NCI-H2029 (cell line): ENCODE results near the gene LAMA2.

Experiments used
- DNase-seq: peaks from one replicate; lab custom pipeline; 2025; lab: John Stamatoyannopoulos, UW

The LAMA2 gene

DNA sequence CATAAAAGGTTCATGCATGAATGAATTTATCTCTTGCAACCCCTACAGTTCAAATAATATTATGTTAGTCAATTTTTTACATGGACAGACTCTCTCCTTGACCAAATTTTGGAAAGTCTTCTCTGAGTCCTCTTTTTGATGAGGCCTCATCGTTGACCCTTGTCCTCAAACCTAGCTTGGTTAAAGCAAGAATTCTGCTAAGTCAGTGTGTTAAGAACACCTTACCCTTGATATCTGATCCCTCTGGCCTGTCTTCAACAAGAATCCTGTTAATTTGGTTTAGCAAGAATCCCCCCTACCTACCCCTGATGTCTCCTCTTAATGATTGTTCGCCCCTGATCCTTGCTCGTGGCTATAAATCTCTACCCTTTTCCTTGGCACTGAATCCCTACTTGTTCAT lies 301.4 kb downstream of the LAMA2 start:
- DNase-seq: no peak

DNA sequence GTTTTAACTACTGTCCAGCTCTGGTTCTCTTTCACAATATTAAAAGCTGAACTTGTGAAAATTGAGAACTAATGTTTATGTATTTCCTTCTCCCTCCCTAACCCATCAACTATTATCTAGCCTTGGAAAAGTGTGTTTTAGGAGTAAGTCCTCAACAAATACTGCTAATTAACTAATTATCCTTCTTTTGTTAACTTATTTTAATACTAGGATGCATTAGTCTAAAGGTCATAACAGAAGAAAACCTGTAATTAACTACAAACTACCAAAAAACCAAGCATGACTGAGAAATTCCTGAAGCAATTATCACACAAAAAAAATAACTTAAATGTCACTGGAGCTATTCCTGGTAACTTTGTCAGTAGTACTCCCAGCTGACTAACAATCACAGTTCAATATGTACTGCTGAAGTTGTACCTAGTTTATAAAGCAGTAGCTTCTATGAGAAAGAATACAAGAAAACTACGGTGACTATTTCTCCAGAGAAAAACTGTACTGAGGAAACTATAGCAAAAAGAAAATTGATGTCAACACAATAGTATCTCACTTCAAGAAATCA lies 301.9 kb downstream of the LAMA2 start:
- DNase-seq: no peak

GRCh38 chr6:129186988-129187387 lies 304.1 kb downstream of the LAMA2 start:
- DNase-seq: no peak

- DNase-seq: no peak
Measured at GRCh38 chr6:129188306-129188705, 305.4 kb downstream of the LAMA2 start.

GRCh38 chr6:129188795-129189194 lies 305.9 kb downstream of the LAMA2 start:
- no peak for DNase-seq

DNA sequence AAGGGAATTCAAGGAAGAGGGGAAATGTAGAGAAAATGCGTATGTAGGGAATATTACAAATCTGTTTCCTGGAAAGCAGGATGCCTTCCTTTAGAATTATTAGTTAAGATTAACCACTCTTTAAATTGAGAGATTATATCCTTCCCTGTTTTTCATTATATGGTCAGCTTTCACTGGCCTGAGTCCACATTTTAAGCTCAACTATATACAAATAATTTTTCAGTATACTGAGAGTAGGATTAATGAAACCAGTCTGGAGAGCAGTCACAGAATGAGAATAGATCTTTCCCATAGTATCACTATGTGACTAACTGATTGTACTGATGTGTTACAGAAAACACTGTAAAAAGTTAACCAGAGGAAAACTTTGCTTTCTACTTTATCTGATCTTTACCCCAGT lies 306.3 kb downstream of the LAMA2 start:
- no peak for DNase-seq

DNA sequence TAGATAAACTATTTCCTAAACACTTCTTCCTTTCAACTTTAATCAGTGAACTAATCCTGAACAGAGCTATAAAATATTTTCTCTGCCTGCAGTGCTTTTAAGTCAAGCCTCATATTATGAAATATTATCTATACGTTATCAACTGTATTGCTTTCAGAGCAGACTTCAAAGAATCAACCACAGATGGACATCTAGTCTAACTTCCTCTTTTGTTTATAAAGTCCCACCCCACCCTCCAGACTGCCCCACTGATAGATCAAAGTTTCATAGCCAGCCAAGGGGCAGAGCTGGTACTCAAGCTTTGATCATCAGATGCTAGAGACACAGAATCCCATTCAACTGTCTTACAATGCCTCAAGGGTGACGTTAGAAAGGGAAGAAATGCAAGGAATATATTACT lies 308.3 kb downstream of the LAMA2 start:
- no peak for DNase-seq

- DNase-seq: no peak
Measured at GRCh38 chr6:129192458-129192989, 309.6 kb downstream of the LAMA2 start.

DNA sequence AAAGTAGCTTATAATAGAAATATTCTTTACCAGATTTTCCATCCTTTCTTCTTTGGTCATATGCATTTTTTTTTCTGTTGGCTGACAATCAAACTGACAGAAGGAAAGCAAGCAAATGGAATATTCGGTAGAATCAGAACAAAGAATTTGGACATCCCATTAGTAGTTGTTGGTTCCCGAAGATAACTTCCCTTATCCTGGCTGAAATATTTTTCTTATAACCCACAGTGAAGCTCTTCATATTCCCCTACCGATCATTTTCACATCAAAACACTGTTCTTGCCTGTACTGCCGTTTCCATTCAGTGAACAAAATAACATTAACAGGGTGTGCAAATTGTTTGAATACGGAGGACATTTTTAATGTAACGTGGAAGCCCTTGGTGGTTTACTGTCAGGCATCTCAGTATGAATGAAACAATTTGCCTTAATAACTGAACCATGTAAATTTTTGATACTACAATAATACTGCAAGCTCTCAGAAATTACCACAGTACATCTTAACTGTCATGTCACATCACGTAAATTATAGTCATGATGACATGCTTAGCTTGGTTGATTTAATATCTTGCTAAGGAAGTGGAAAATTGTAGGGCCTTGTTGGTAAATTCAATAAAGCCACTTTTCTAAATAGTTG lies 311.5 kb downstream of the LAMA2 start:
- no peak for DNase-seq

GRCh38 chr6:129195161-129195560 lies 312.2 kb downstream of the LAMA2 start:
- DNase-seq: no peak

DNA sequence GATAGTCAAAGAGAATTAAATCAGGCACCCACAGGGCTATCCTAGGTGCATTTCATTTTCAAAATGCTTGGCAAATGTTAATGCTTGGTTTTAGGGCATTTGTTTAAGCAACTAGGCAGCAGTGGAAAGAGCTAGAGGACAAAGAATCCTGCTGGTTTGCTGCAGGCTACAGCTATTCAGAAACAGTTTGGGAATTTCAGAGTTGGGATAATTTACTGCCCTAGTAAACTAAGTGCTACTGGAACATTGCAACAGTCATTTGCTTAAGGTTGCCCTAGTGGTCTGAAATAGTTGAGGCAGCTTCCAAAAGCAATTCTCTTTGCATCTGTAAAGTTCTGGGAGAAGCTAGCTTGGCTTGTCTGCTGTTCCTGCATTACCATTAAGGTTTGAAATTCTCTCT lies 312.7 kb downstream of the LAMA2 start:
- DNase-seq: no peak

DNA sequence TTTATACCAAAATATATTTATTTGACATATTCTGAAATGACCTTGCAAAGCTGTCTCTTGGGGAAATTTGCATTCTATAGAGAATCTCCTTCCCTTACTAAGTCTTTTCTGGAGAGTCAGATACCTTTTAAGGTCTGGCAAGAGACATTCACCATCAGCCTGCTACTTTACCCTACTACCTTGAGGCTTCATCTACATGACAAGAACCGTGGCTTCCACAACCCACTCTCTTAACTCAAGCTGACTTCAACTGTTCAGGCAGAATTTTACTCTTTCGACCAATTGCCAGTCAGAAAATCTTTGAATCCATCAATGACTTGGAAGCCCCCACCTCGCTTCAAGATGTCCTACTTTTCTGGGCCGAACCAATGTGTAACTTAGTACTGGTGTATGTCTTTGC lies 314.2 kb downstream of the LAMA2 start:
- no peak for DNase-seq

DNA sequence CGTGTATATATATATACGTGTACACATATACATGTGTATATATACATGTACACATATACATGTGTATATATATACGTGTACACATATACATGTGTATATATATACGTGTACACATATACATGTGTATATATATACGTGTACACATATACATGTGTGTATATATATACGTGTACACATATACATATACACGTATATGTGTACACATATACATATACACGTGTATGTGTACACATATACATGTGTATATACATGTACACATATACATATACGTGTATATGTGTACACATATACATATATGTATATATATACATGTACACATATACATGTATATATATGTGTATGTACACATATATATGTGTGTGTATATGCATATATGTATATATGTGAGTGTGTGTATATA lies 317.2 kb downstream of the LAMA2 start:
- no peak for DNase-seq

- DNase-seq: no peak
Measured at GRCh38 chr6:129203190-129203900, 320.4 kb downstream of the LAMA2 start.

GRCh38 chr6:129206821-129207220 lies 323.9 kb downstream of the LAMA2 start:
- DNase-seq: no peak

DNA sequence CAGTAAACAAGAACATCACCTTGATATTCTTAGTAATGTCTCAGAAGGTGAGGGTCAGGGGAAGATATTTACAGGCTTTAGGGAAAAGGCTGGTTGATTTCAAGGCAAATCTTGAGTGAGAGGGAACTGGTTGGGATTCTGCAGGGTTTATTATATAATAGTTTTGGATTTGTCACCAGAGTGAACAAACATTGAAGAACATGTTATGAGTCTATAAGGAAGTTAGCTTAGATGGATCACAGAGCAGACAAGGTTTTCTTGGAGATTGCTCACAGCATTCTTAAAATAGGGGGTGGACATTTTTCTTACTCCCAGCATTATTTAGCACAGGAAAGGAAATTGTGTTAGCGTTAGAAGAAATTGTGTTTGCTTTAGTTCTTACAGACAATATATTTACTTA lies 324.9 kb downstream of the LAMA2 start:
- DNase-seq: no peak

DNA sequence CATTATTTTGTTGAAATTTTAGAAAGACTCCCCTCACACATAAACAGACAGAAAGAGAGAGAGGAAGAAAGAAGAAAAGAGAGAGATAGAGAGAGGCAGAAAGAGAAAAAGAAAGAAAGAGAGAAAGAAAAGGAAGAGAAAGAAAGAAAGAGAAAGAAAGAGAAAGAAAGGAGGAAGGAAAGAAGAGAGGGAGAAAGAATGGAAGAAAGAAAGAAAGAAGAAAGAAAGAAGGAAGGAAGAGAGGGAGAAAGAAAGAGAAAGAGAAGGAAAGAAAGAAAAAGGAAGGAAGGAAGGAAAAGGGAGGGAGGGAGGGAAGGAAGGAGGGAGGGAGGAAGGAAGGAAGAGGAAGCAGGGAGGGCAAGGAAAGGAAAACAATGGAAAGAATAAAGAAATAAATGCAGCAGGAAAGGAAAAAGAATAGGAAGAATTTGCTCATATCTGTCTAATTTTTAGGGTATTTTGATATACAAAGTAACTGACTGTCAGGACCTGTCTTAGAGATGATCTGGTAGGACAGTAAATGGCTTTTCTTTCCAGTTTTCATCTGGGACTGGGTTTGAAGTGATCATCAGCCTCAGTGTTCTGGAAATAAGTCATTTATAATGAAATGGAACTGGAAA lies 325.6 kb downstream of the LAMA2 start:
- DNase-seq: no peak

- no peak for DNase-seq
Measured at GRCh38 chr6:129209355-129209754, 326.4 kb downstream of the LAMA2 start.

DNA sequence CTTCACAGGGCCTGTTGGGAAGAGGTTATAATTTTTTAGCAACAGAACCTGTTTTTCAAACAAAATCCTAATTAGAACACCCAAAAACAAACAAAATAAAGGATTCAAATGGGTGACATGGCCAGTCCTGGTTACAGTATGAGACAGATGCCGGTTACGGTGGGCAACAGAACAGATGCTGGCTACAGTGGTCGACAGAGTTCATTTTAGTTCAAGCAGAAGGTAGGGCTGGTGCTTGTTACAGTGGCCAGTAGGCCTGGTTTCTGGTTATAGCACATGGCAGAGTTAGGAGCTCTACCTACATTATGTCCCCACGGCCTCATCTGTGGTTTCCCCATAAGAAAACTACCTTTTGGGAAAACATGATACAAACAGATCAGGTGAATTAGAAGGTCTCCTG lies 327.7 kb downstream of the LAMA2 start:
- no peak for DNase-seq

- no peak for DNase-seq
Measured at GRCh38 chr6:129211626-129212025, 328.7 kb downstream of the LAMA2 start.

DNA sequence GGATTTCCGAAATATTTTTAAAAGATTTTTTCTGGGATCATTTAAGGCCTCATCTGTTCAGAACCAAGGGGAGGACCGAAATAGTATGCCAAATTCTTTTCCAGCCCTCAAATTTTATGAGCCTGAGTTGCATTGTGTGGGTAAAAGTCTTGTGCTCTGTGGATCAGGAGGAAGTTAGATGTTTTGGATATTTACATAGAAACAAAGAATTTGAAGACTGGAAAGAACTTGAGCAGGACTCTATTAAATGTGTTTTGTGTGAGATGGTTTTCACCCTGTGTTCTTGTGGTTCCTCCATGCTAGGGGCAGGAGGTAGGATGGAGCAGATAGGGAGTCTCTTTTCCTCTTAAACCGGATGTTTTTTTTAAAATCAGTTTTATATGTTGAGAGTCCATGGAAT lies 329.1 kb downstream of the LAMA2 start:
- DNase-seq: no peak

- no peak for DNase-seq
Measured at GRCh38 chr6:129215246-129215645, 332.3 kb downstream of the LAMA2 start.

GRCh38 chr6:129215916-129216520 lies 333.1 kb downstream of the LAMA2 start:
- DNase-seq: no peak
